HG02840 (cell line): Measurements from ENCODE around the gene IMPACT.

Experiments used
- ATAC-seq: cut with Tn5 transposase; IDR thresholded peaks from one replicate; pipeline ENCODE4 v1.9.1; 2021; ENCODE audit warnings: mild to moderate bottlenecking, moderate library complexity, moderate number of reproducible peaks; ENCODE audit not compliant: unreplicated experiment, low FRiP score

Gene IMPACT

GRCh38 chr18:24420551-24420950, 5.9 kb upstream of the IMPACT start:
- no peak for ATAC-seq

- no peak for ATAC-seq
Observed at GRCh38 chr18:24421831-24422230, 4.6 kb upstream of the IMPACT start.

- ATAC-seq, result no peak
Observed at GRCh38 chr18:24426073-24426397, 435 bp upstream of the IMPACT start.

GRCh38 chr18:24427484-24427883, 1.0 kb downstream of the IMPACT start:
- ATAC-seq, result no peak

- no peak for ATAC-seq
Observed at GRCh38 chr18:24428709-24429108, 2.2 kb downstream of the IMPACT start.

GRCh38 chr18:24429188-24429587, 2.7 kb downstream of the IMPACT start:
- no peak for ATAC-seq

- no peak for ATAC-seq
Observed at GRCh38 chr18:24432618-24433017, 6.1 kb downstream of the IMPACT start.

GRCh38 chr18:24436939-24437338, 10.5 kb downstream of the IMPACT start:
- ATAC-seq, result no peak

GRCh38 chr18:24443870-24444269, 17.4 kb downstream of the IMPACT start:
- ATAC-seq, result no peak

- no peak for ATAC-seq
Observed at GRCh38 chr18:24446453-24446852, 20.0 kb downstream of the IMPACT start.

- no peak for ATAC-seq
Observed at GRCh38 chr18:24446953-24447538, 20.6 kb downstream of the IMPACT start.

- no peak for ATAC-seq
Observed at GRCh38 chr18:24447961-24448360, 21.5 kb downstream of the IMPACT start.

GRCh38 chr18:24456549-24456948, 30.1 kb downstream of the IMPACT start:
- peak; percentile 88 for ATAC-seq

GRCh38 chr18:24459772-24460171, 33.3 kb downstream of the IMPACT start:
- no peak for ATAC-seq

GRCh38 chr18:24460388-24460787, 33.9 kb downstream of the IMPACT start, which contains the start of gene HRH4:
TSS of gene HRH4 (plus strand) at chr18:24460637. CDS start at chr18:24460729, 92 bp downstream.
- ATAC-seq, result no peak

GRCh38 chr18:24461996-24462395, 35.5 kb downstream of the IMPACT start:
- ATAC-seq, result no peak

GRCh38 chr18:24462838-24463775, 36.6 kb downstream of the IMPACT start:
- no peak for ATAC-seq

GRCh38 chr18:24465486-24465885, 39.0 kb downstream of the IMPACT start:
- ATAC-seq, result no peak

GRCh38 chr18:24466771-24467170, 40.3 kb downstream of the IMPACT start:
- no peak for ATAC-seq

- ATAC-seq, result no peak
Observed at GRCh38 chr18:24470022-24470618, 43.6 kb downstream of the IMPACT start.

GRCh38 chr18:24470805-24471204, 44.3 kb downstream of the IMPACT start:
- no peak for ATAC-seq
